ENCODE measurements around the gene CDK14.

GRCh38 chr7:90568213-90568612, 27.9 kb upstream of the CDK14 start:
- TF ChIP-seq POLR2A (IDR thresholded peaks at IDR 0.05) (no peak), CTCF (IDR thresholded peaks at IDR 0.05) (no peak), EP300 (IDR thresholded peaks at IDR 0.05) (no peak)
